Esophagus muscularis mucosa (tissue), 4 donors: ENCODE data around the gene PTPRCAP. TPM values are rescaled to one million over a fixed set of nuclear protein-coding genes. Genes with fewer than 3 reads are reported as not detected.
A peak's percentile ranks its signal among the peaks of the same experiment; 100 is the strongest.

Experiments used
- DNase-seq: peaks from one replicate; pipeline ENCODE4 v3.0.0-alpha.2; 2017; ENCODE audit errors: extremely low spot score
- H3K27ac ChIP-seq, 4 donors: fragments of 200-600 bp; sonication (generic); replicated peaks in 1 of 4; 1 replicate in 3 of 4; 2 replicates in 1 of 4; pipeline ENCODE4 v1.5.1; 2016 to 2019; ENCODE audit warnings: mild to moderate bottlenecking in 1 of 4
- H3K27me3 ChIP-seq, 4 donors: fragments of 200-600 bp; sonication (generic); one replicate each; pipeline versions ENCODE4 v1.5.1 to v1.6.0; 2016 to 2019
- H3K36me3 ChIP-seq, 4 donors: fragments of 200-600 bp; sonication (generic); one replicate each; pipeline ENCODE4 v1.5.1; 2016 to 2019
- H3K4me1 ChIP-seq, 4 donors: fragments of 200-600 bp; sonication (generic); one replicate each; pipeline ENCODE4 v1.5.1; 2016 to 2019
- H3K4me3 ChIP-seq, 4 donors: fragments of 200-600 bp; sonication (generic); 1 replicate in 2 of 4; 2 replicates in 2 of 4; pipeline ENCODE4 v1.5.1; 2016 to 2019; ENCODE audit warnings: mild to moderate bottlenecking in 4 of 4, moderate library complexity in 1 of 4
- H3K9me3 ChIP-seq, 4 donors: fragments of 200-600 bp; sonication (generic); 1 replicate in 3 of 4; 2 replicates in 1 of 4; pipeline ENCODE4 v1.5.1; 2016 to 2019
- CTCF ChIP-seq, 3 experiments: fragments of 200-600 bp in 2 of 3; fragments of 450-650 bp in 1 of 3; sonication (generic) in 2 of 3; IDR thresholded peaks; one replicate each; pipeline ENCODE4 v1.5.1; 2017 to 2019; ENCODE audit warnings: antibody characterized with exemption in 3 of 3, mild to moderate bottlenecking in 2 of 3, moderate library complexity in 1 of 3
- EP300 ChIP-seq: sonication (generic); formaldehyde crosslinking; IDR thresholded peaks from one replicate; pipeline ENCODE4 v1.6.1; 2017; ENCODE audit warnings: antibody characterized with exemption
- POLR2A ChIP-seq: fragments of 450-650 bp; IDR thresholded peaks from one replicate; pipeline ENCODE4 v1.6.1; 2017; ENCODE audit warnings: antibody characterized with exemption, moderate library complexity, mild to moderate bottlenecking, low read depth
- POLR2AphosphoS5 ChIP-seq, 2 donors: sonication (generic); formaldehyde crosslinking; IDR thresholded peaks; one replicate each; pipeline ENCODE4 v1.6.1; 2017; ENCODE audit warnings: antibody characterized with exemption in 2 of 2
- WGBS: methylation state at CpG from one replicate; pipeline ENCODE4 v1.1.5; 2018; 5-methylcytosine and 5-hydroxymethylcytosine counted together
- intact Hi-C: fragments of 100-400 bp; cut with DNase I; formaldehyde crosslinking; loops from one replicate; pipeline ENCODE4 v1.15.1; 2023
- total RNA-seq, 4 donors: library from RNA; depleted of rRNA; stranded (reverse); fragments of >200 nt; gene quantifications; one replicate each; pipeline versions ENCODE4 v1.1.0 to v1.2.1, GENCODE V29; 2016

Gene PTPRCAP
- total RNA-seq, 4 donors from 2014 or later: 2.4 to 8.9 (median 3.6) TPM

GRCh38 chr11:67441731-67442351, 4.4 kb upstream of the PTPRCAP start:
- TF ChIP-seq CTCF (IDR thresholded peaks at IDR 0.05): no peak
- no peak for TF ChIP-seq POLR2A
- TF ChIP-seq POLR2AphosphoS5 (IDR thresholded peaks at IDR 0.05): no peak
- TF ChIP-seq EP300: no peak
- peak overlapping the region in 1 of 4 donors; percentile 74 for H3K4me3 ChIP-seq
- no peaks in the 10 kb centered on the region for H3K27me3 ChIP-seq
- H3K9me3 ChIP-seq: no peaks in the 10 kb centered on the region
- H3K36me3 ChIP-seq: peaks cover 0 to 49% (median 43%) of the 10 kb centered on the region in 4 donors
- peak overlapping the region in 3 of 4 donors; percentile 96 to 98 (median 97) for H3K27ac ChIP-seq
- no peak for DNase-seq
- intact Hi-C loops: no loop called here
- peaks cover 24 to 63% (median 55%) of the 10 kb centered on the region in 4 donors for H3K4me1 ChIP-seq
- 85% methylated on average over 15 of the region's 28 CpGs for WGBS

GRCh38 chr11:67441098-67441563, 3.6 kb upstream of the PTPRCAP start:
- Histone ChIP-seq H3K27ac (peak overlapping the region in 3 of 4 donors; percentile 45 to 61 (median 59)), H3K4me1 (peaks cover 24 to 70% (median 62%) of the 10 kb centered on the region in 4 donors), H3K27me3 (no peaks in the 10 kb centered on the region), H3K9me3 (no peaks in the 10 kb centered on the region), H3K36me3 (peaks cover 0 to 53% (median 45%) of the 10 kb centered on the region in 4 donors), H3K4me3 (no peak overlapping the region)
- no peak for DNase-seq
- TF ChIP-seq EP300 (no peak), POLR2AphosphoS5 (IDR thresholded peaks at IDR 0.05) (no peak), CTCF (IDR thresholded peaks at IDR 0.05) (no peak), POLR2A (no peak)
- intact Hi-C loops: no loop called here
- 87% methylated on average over 5 of the region's 21 CpGs for WGBS

GRCh38 chr11:67440229-67441097, 3.0 kb upstream of the PTPRCAP start:
- WGBS: 80% methylated on average over 7 of the region's 17 CpGs
- intact Hi-C loops: no loop called here

More at GRCh38 chr11:67440229-67441097, 3.0 kb upstream of the PTPRCAP start:
- no peaks in the 10 kb centered on the region for H3K27me3 ChIP-seq
- peaks cover 24 to 77% (median 65%) of the 10 kb centered on the region in 4 donors for H3K4me1 ChIP-seq
- H3K9me3 ChIP-seq: no peaks in the 10 kb centered on the region
- no peak for DNase-seq
- peaks cover 7 to 60% (median 52%) of the 10 kb centered on the region in 4 donors for H3K36me3 ChIP-seq
- H3K4me3 ChIP-seq: no peak overlapping the region
- H3K27ac ChIP-seq: peak overlapping the region; percentile 45 to 61 (median 58)
- TF ChIP-seq POLR2A (no peak), POLR2AphosphoS5 (IDR thresholded peaks at IDR 0.05) (no peak), EP300 (no peak), CTCF (IDR thresholded peaks at IDR 0.05) (no peak)
